Measurements from ENCODE around the gene ARFGAP1.
"Not testable (repeated sequence)": the region's sequence is repeated elsewhere in the genome, so short reads cannot be mapped to it uniquely, and the experiment has no call there.

The ARFGAP1 gene

DNA sequence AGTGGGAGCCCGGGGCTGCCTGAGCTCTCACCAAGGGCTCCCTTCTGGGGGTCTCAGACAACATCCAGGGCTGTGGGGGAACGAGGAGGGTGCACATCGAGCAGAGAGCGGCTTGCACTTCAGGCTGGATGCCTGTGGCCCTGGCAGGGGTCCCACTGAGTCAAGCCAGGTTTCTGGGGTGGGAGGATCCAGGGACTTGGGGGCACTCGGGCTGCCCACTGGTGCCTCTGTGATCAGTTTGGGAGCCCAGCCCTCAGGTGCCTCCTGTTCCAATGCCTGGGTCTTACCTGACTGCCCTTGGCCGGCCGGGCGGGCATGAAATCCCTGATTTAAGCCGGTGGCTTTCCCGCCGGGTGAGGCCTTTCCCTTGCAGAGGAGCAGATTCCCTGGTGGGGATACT, 20.8 kb downstream of the ARFGAP1 start:
- DNase-seq: no peak

DNA sequence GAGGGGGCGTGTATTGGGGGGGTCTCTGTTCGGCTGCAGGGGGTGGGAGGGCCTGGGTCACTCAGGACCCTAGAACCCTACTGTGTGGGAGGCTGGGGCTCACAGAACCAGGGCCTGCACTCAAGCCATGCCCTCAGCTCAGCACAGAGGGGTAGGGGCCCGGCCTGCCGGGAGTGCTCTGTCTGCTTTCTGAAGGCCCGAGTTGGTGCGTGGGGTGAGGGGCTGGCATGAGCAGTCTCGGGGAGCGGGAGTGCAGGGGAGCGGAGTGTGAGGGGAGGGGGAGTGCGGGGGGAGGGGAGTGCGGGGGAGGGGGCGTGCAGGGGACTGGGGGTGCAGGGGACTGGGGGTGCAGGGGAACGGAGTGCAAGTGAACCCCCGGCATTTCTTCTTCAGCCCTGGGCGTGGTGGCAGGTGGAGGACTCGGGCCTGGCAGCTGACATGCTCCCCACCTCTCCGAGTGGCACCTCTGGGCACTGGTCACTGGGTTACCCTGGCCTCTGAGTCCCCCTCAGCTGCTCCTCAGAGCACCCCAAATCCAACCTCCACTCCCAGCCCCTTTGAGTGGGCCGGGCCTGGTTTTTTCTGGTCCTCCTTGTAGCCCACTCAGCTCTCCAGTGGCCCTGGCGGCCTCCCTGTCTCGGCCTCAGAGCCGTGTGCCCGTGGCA, 21.4 kb downstream of the ARFGAP1 start:
- no peak for DNase-seq

DNA sequence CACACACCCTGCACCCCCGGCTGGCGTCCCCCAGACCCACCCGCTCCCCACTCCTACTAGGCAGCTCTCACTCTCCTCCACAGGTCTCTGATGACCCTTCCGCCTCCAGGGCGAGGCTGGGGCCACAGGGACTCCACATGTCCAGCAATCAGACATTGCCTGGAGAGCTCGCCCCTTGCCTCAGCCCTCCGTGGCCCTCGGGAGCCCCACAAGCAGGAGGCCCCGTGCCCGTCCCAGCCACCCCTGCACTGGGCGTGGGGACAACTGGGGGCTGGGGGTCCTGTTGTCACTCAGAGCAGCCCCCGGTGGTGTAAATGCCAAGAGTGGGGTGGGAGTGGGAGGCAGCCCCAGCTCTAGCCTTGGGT, 21.9 kb downstream of the ARFGAP1 start:
- DNase-seq: no peak

DNA sequence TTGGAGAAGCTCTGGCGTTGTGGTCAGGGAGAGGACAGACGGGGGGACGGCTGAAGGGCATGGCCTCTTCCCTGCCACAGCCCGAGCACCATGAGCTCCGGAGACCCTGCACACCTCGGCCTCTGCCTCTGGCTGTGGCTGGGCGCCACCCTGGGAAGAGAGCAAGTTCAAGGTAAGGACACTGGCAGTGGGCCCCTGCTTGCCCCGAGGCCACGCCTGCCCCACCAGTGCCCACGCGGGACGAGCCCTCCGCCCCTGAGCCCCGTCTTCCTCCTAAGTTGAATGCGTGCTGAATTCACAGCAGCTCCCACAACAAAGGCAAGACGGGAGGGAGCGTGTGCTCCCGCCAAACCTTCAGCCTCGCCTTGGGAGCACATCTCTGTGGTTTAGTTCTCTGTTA, 22.4 kb downstream of the ARFGAP1 start:
- DNase-seq: no peak

DNA sequence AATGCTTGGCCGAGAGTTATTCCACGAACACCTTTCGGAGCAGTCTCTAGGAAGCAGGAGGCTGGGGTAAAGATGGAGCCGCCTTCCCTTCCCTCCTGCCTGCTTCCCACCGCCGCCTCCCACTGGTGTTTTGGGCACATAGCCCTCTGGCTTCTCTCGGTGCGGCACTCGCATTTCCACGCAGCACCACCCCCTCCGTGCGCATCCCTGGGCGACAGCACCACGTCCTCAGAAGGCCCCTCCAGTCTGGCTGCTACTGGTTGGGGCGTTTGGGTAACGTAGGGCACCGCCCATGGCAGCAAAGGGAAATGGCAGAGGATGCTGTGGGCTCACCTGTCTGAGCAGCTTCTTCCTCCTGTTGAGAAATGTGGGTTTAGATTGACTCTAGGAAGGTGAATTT, 22.8 kb downstream of the ARFGAP1 start:
- no peak for DNase-seq

DNA sequence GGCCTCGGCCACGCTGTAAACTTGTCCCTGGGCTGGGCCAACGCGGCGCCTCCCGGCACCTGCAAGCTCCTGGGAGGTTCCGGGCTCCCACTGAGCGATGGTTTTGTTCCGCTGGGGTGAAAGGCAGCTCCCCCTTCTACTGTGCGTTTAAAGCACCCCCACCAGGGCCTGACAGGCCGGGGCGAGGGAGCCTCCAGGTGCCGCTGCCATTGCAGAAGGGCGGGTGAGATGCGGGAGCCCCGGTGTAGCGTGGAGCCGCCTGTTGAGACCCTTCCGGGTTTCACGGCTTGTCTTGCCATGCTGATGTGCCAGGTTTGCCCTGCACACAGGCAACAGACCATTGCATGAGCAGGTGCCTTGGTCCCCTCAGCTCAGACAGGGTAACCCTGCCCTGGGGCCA, 23.2 kb downstream of the ARFGAP1 start:
- no peak for DNase-seq

DNA sequence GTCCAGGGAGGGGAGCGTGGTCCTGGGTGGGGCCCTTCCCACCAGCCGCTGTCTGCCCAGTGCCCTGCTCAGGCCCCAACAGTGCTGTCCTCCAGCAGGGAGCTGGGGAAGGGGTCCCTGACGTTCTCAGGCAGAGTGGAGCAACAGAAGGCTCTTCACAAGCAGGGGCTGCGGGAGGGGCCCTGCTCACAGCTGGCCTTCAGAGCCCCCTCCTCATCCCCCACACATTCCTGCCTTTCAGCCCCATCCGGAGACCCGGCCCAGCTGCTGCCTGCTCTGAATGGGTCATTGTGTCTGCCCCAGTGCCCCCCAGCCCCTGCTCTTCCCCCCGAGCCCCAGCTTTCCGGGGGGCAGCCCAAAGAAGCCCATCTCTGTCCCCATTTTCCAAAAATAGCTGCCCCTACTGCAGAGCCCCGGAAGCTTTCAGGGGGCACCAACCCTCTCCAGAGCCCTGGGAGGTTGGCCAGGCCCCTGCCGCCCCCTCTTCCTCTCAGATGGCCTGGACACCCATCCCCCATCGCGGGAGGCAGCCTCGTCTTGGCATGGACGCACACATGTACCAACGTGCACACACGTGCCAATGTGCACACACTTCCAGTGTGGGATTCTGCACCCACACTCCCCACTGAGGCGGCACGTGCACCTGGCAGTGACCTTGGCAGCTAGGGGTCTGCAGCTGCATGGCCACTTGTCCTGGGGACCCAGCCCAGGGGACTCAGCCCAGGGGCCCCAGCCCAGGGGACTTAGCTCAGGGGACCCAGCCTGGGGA, 24.1 kb downstream of the ARFGAP1 start:
- DNase-seq: no peak

DNA sequence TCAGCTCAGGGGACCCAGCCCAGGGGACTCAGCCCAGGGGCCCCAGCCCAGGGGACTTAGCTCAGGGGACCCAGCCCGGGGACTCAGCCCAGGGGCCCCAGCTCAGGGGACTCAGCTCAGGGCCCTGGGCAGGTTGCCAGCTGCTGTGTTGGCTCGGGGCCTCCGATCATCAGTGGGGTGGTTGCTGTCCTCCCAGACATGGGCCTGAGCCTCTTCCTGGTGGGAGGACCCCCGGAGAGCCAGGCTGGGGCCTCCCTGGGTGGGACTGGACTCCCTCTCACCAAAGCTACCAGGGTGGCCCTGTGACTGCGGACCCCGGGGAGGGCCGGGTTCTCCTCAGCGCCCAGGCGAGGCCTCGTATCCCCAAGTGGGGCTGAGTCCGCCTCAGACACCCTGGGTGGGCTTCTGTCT, 24.8 kb downstream of the ARFGAP1 start:
- DNase-seq: no peak

DNA sequence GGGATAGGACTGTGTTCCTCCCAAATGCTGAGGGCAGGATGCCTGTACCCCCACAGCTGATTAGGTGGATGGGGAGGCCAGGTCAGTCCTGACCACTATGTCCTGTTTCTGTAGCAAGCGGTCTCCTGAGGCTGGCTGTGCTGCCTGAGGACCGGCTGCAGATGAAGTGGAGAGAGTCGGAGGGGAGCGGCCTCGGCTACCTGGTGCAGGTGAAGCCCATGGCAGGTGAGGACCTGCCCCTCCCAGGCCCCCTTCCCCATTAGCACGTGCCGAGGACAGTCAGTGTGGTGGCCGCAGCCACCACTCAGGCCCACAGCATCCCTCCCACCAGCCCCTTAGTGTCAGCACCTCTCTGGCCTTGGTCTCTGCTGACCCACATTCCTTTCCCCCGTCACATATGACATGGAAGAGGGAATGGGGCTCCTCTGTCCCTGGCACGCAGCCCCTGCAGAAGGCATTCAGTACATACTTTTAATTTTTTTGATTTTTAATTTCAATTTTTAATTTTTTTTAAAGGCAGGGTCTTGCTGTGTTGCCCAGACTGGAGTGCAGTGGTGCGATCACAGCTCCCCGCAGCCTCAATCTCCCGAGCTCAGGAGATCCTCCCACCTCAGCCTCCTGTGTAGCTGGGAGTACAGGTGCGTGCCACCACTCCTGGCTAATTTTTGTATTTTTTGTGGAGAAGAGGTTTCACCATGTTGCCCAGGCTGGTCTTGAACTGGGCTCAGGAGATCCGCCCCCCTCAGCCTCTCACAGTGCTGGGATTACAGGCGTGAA, 25.4 kb downstream of the ARFGAP1 start:
- DNase-seq: no peak

DNA sequence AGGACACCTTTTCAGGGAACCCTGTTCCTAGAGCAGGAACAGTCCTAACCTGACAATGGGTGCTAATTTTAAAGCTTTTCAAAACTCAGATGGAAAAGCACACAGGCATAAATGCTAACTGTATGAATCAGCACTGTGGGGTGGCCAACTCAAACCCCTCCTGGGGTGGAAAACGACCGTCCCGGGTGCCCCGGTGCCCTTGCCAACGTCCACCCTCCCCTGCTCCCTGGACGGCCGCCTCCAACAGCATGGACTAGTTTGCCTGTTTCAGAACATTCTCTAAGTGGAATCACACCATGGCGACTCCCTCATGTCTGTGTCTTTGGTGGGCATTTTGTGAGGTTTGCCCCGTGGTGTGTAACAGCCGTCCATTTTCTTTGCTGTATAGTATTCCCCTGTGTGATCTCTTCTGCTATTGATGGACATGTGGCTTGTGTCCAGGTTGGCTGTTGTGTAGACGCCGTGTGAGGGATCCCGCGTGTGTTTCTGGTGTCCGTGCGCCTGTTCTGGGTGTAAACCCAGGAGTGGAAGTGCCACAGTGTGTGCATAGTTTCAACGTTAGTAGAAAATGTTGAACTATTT, 26.2 kb downstream of the ARFGAP1 start:
- no peak for DNase-seq

DNA sequence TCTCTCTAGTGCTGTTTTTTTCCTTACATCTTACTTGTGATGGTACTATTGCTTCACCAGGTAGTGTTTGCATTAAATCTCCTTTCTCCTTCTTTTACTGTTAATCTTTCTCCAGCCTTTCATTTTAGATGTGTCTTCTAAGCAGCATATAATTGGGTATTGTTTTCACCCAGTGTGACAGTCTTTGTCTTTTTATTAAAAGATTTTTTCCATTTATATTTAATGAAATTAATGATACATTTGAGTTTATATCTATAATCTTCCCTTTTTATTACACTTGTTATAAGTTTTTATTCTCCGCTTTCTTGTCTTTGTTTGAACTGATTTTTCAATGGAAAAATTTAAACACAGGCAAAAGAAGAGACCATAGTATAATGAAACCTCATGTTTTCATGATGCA, 29.1 kb downstream of the ARFGAP1 start:
- DNase-seq: no peak

DNA sequence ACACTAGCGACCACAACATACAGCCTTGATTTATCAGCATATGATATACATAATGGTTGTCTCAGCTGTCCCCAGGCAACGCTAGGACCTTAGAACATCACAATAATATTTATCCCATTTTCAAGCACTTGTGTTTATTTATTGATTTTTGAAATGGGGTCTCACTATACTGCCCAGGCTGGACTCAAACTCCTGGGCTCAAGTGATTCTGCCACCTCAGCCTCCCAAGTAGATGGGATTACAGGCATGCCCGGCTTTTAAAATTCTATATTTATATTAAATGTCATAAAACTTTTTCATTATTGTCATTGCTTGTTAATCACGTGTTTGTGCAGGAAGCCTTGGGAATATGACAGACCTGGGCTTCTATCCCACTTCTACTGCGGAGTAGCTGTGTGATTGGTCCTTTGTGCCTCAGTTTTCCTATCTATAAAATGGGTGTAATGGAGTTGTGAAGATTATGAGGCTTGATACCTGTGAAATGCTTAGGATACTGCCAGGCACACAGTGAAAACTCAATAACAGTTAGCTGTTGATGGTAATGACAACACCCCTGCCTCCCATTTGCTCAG, 30.6 kb downstream of the ARFGAP1 start:
- no peak for DNase-seq

DNA sequence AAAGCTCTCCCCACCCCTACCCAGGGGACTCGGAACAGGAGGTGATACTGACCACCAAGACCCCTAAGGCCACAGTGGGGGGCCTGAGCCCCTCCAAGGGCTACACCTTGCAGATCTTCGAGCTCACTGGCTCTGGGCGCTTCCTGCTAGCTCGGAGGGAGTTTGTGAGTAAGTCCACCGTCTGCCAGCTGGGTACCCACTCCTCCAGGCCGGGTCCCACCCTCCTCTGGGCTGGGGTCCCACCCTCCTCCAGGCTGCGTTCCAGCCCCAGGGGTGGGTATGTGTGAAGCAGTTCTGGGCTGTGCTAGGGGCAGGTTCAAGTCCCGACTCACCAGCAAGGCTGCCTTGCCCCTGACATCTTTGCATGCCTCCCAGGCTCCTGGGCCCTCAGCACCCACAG, 32.8 kb downstream of the ARFGAP1 start:
- DNase-seq: no peak

DNA sequence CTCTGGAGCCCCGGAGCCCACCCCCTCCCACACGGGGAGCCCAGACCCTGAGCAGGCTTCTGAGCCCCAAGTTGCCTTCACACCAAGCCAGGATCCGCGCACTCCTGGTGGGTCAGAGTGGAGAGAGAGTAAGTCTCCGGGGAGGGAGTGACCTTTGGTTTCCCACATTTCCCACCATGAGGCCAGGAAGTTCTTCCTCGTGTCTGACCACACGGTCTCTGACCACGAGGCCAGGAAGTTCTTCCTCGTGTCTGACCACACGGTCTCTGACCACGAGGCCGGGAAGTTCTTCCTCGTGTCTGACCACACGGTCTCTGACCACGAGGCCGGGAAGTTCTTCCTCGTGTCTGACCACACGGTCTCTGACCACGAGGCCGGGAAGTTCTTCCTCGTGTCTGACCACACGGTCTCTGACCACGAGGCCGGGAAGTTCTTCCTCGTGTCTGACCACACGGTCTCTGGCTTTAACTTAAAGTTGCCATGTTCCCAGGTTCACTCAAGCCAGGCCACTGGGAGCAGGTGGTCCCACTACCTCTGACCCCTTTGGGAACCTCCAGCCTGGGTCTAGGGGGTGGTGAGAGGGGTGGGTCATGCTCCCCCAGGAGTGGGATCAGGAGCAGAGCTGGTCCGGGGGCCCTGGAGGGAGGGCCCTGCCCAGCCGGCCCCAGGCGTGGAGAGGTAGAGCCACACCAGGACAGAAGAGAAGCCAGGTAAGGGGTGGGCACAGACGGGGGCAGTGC, 33.5 kb downstream of the ARFGAP1 start:
- DNase-seq: not testable (repeated sequence)

DNA sequence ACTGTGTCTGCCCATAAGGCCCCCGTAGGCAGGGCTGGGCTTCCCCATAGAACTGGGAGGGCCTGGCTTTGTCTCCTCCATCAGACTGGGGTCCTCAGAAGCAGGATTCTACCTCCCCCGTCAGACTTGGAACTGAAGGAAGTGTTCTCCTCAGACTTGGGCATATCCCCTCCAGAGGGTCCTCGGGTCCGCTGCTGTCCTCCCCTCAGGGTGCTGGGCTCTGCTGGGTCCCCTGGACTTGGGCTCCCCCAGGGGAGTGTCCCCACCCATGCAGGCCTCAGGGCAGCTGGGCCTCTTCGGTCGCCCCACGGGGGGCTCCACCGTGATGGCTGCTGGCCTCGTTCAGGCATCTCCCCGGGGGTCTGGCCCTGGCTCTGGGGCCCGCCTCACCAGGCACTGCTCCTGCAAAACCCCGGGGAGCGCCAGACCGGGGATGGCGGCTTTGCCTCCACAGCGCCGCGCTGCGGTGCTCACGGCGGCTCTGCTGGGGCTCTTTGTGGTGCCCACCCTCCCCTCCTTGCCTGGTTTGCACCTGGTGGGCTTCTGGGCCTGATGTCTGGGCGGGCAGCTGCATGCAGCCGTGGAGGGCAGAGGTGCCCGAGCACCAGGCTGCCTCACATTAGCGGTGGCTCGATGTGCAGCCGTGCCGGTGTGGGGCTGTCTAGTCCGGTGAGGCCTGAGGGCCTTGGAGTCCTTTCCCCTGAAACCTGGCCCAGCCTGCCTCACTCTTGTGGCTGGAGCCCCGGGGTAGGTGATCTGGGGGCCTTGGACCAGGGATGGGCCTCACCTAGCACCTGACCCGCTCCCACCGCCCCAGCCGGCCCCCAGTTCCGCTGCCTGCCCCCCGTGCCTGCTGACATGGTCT, 34.3 kb downstream of the ARFGAP1 start:
- no peak for DNase-seq

DNA sequence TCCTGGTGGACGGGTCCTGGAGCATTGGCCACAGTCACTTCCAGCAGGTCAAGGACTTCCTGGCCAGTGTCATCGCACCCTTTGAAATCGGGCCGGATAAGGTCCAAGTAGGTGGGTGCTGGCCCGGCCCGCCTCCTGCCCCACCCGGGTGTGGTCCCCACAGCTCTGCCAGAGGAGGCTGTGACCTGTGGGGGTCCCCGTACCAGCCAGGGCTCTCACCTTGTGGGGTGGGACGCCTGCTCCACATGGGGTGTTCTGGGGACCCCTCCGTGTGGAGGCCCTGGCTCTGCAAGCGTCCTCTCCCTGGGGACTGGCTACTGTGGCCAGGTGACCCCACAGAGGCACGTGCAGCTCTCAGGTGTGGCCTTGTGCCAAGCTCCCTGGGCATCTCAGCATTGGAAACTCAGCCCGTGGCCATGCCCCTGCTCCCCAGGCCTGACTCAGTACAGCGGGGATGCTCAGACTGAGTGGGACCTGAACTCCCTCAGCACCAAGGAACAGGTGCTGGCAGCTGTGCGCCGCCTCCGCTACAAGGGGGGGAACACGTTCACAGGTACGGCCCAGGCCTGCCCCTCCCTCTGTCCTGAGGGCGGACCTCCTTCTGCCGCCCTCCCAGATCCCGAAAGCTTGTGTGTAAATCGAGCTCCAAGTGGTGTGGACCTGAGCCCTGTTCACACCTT, 35.1 kb downstream of the ARFGAP1 start:
- no peak for DNase-seq

DNA sequence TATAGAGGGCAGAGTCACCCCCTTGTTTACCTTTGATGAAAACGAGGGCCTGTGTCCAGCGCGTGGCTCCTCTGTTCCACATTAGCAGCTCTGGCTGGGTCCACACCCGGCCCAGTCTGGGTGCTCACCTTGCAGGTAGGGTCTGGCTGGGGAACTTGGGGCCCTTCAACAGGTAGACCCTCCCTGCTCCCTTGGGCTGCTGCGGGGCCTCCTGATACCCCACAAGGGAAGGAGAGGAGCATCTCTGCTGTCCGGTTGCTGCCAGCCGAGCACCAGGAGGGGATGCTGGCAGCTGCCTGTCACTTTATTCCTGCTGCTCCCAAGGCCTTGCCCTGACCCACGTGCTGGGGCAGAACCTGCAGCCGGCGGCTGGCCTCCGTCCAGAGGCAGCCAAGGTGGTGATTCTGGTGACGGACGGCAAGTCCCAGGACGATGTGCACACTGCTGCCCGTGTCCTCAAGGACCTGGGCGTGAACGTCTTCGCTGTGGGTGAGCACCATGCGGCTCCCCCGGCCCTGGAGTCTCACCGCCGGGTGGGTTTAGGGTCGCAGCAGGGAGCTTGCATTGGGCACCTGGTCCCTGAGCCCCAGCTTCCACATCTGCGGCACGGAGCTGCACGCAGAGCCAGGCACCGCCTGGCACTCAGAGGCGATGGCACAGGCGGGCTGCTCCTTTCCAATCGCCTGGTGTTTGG, 35.8 kb downstream of the ARFGAP1 start:
- no peak for DNase-seq

DNA sequence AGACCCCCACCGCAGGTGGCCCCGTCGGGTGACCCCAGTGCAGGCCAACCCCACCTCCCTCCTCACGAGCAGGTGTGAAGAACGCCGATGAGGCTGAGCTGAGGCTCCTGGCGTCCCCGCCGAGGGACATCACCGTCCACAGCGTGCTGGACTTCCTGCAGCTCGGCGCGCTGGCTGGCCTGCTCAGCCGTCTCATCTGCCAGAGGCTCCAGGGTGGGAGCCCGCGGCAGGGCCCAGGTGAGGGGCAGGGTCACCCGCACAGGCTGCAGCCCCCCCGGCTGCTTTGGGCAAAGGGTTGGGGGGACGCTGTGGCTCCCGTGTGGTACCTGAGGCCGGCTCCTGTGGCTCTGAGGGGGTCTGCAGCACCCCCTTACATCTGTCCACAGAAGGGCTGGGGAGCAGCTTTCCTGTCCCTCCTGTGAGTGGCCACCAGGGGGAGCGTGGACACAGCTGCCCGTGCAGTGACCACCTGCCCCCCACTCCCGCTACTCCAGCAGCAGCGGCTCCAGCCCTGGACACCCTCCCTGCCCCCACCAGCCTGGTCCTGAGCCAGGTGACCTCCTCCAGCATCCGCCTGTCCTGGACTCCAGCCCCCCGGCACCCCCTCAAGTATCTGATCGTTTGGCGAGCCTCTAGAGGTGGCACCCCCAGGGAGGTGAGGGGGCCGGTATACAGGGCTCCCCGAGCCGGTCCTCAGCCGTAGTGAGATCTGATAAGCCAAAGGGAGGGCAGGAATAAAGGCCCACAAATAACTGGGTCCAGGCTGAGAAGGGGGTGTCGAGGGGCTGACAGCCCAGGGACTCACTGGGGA, 36.9 kb downstream of the ARFGAP1 start:
- DNase-seq: peak; percentile 39

DNA sequence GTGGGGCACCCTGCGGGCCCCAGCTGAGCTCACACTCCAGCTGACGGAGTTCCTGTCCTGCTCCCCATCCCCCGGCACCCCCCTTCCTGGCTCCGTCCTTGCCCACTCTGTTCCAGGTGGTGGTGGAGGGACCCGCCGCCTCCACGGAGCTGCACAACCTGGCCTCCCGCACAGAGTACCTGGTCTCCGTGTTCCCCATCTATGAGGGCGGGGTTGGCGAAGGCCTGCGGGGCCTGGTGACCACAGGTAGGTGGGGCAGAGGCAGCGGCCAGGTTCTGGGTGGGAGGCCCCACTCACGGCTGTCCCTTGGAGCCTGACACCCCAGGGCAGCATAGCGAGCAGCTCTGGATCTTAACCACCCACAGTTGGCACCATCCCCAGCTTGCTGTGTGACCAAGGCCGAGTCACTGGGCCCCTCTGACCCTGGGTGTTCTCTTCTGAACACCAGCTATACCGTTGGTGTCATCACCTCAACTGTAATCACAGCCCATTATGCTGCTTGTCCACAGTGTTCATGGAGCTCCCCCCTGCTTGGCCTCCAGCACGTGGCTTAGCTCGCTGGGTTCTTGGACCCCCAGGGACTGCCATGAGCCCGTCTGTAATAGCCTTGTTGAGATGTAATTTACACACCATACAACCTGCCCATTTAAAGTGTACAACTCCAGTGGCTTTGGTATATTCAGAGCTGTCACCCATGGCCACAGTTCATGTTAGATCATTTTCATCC, 37.8 kb downstream of the ARFGAP1 start:
- no peak for DNase-seq

All from EL (cell line).